Endodermal cell (in vitro differentiated cells): ENCODE measurements around the gene COL5A1. TPM values are rescaled to one million over a fixed set of nuclear protein-coding genes. Genes with fewer than 3 reads are reported as not detected.

Source experiments
- DNase-seq: peaks from one replicate; pipeline ENCODE4 v3.0.0-alpha.2; 2017
- H3K27ac ChIP-seq: 2 replicates; pipeline ENCODE4 v1.5.1; 2013; ENCODE audit warnings: mild to moderate bottlenecking, low read depth, low read length, moderate library complexity
- H3K27me3 ChIP-seq: 2 replicates; pipeline ENCODE4 v1.6.1; 2013; ENCODE audit warnings: mild to moderate bottlenecking, low read length, moderate library complexity; ENCODE audit not compliant: insufficient read depth, control insufficient read depth, poor library complexity, severe bottlenecking
- H3K36me3 ChIP-seq: 2 replicates; pipeline ENCODE4 v1.7.0; 2013; ENCODE audit warnings: mild to moderate bottlenecking, low read length, moderate library complexity; ENCODE audit not compliant: control insufficient read depth, insufficient read depth
- H3K4me1 ChIP-seq: one replicate; pipeline ENCODE4 v1.7.0; 2013; ENCODE audit warnings: low read length; ENCODE audit not compliant: control insufficient read depth, insufficient read depth
- H3K4me3 ChIP-seq: 2 replicates; pipeline ENCODE4 v1.5.1; 2013; ENCODE audit warnings: mild to moderate bottlenecking, low read length, moderate library complexity
- H3K9ac ChIP-seq: 2 replicates; pipeline ENCODE4 v1.6.1; 2013; ENCODE audit warnings: mild to moderate bottlenecking, low read length, moderate library complexity; ENCODE audit not compliant: poor library complexity, severe bottlenecking; ENCODE audit errors: extremely low read depth
- H3K9me3 ChIP-seq: 2 replicates; pipeline ENCODE4 v1.6.1; 2013; ENCODE audit warnings: mild to moderate bottlenecking, low read length, moderate library complexity; ENCODE audit not compliant: control insufficient read depth
- H3K27ac Mint-ChIP-seq: 2 replicates; pipeline ENCODE4 v1.8.0; 2020; ENCODE audit warnings: mixed read lengths
- H3K27me3 Mint-ChIP-seq: 2 replicates; pipeline ENCODE4 v1.8.0; 2021; ENCODE audit warnings: mild to moderate bottlenecking, mixed read lengths; ENCODE audit not compliant: insufficient read depth
- H3K36me3 Mint-ChIP-seq: 2 replicates; pipeline ENCODE4 v1.8.0; 2020; ENCODE audit warnings: low read depth, mixed read lengths
- H3K4me1 Mint-ChIP-seq: 2 replicates; pipeline ENCODE4 v1.8.0; 2020; ENCODE audit warnings: mixed read lengths
- H3K4me3 Mint-ChIP-seq: 2 replicates; pipeline ENCODE4 v1.8.0; 2020; ENCODE audit warnings: mild to moderate bottlenecking, moderate library complexity, mixed read lengths
- H3K9me3 Mint-ChIP-seq: 2 replicates; pipeline ENCODE4 v1.8.0; 2020; ENCODE audit warnings: mild to moderate bottlenecking, mixed read lengths
- CTCF ChIP-seq: fragments of 200-600 bp; sonication (generic); conservative IDR thresholded peaks from 2 replicates; pipeline ENCODE4 v1.5.0; 2021; ENCODE audit warnings: antibody characterized with exemption, mild to moderate bottlenecking
- WGBS, 2 experiments: methylation state at CpG; one replicate each; pipeline versions ENCODE4 v1.1.5 to v1.1.7; 2013; ENCODE audit warnings: missing lambda C conversion rate in 2 of 2, mixed read lengths in 1 of 2; ENCODE audit not compliant: insufficient coverage in 1 of 2, insufficient read length in 1 of 2; 5-methylcytosine and 5-hydroxymethylcytosine counted together
- total RNA-seq, 2 donors: library from RNA; stranded (reverse); fragmentation: NEBNext Ultra II Directional in 1 of 2; extraction: Animal tissue kit (Norgen Biotek cat#: 25700) in 1 of 2; gene quantifications; 2 replicates in 1 of 2; 3 replicates in 1 of 2; pipeline ENCODE4 v1.2.1, GENCODE V29; 2021

COL5A1 gene
- total RNA-seq, 2 donors from 2014 or later, result 65.3 to 76.6 TPM

DNA sequence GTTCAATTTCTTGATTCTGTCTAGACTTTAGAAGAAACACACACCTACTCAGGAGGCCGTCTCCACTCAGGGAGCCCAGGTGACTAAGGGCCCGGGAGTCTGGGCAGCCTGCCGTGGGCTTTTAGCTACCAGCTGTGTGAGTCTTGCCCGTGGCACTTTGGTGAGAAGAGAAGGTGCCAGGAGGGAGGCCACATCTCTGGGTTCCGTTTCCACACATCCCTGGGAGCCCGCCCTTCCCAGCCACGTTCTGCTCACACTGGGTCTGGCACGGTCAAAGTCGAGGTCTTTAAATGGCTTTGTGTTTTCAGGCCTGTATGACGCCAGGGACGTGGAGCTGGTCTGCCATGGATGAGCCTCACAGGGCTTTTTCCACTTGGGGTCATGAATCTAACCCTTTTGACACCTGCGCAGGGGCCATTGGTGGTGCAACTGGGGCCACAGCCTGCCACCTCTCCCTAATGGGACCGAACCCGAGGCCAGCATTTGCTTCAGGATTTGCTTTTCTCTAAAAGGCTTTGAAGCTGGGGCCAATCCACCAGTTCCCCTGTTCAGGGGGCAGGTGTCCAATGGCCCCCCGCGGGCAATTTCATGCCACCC lies 221.8 kb downstream of the COL5A1 start:
- 90 to 96% methylated on average over 15 to 16 of the region's 16 CpGs for whole genome bisulfite sequencing, 2 experiments
- H3K4me3 Mint-ChIP-seq, result no peak overlapping the region
- TF ChIP-seq CTCF, result no peak
- no peak overlapping the region for H3K4me3 ChIP-seq
- peaks cover 2% of the 10 kb centered on the region for H3K9me3 Mint-ChIP-seq
- no peaks in the 10 kb centered on the region for H3K4me1 Mint-ChIP-seq
- no peaks in the 10 kb centered on the region for H3K9me3 ChIP-seq
- no peak overlapping the region for H3K27ac Mint-ChIP-seq
- DNase-seq, result peak; percentile 35
- no peaks in the 10 kb centered on the region for H3K4me1 ChIP-seq
- H3K27ac ChIP-seq, result no peak overlapping the region
- H3K27me3 Mint-ChIP-seq, result no peaks in the 10 kb centered on the region
- no peaks in the 10 kb centered on the region for H3K27me3 ChIP-seq
- no peaks in the 10 kb centered on the region for H3K36me3 ChIP-seq
- H3K36me3 Mint-ChIP-seq, result no peaks in the 10 kb centered on the region
- no peak overlapping the region for H3K9ac ChIP-seq

DNA sequence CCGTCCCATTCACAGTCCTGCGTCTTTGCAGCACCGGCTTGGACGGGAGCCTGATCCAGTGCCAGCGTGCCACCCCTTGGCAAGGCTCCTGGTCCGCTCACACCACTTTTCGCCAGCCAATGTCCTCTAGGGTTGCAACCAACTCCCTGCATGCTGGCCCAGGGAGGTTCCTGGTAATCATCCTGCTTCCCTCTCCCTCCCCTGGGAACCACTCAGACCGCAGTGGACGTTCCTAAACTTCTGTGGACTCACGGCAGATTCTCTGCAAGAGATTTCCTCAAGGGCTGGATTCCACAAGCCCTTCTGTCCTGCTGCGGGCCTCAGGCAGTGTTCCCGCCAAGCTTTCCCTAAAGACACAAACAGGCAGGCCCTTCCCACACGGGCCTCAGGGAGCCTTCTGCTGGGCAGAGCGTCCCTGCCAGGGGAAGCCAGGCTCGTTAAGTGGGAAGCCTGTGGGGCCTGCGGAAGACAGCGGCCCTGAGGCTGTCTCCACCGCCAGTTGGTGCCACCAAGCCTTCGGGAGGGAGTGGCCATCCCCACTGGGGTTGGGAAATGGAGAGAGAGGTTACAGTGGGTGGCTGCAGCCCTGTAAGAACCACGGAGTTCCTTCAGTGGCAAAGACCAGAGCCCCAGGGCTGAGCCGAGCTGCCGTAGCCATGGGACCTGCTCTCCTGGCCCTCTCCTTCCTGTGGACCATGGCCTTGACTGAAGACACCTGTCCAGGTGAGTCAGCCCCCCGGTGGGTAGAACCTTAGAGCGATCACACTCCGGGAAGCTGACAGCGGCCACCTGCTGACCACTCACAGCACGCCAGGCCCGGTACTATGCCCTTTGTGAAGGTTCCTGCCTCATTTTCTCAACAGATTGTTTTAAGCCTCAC lies 222.6 kb downstream of the COL5A1 start:
- DNase-seq, result peak; percentile 38
- Histone ChIP-seq H3K4me3 (no peak overlapping the region), H3K27me3 (no peaks in the 10 kb centered on the region), H3K36me3 (no peaks in the 10 kb centered on the region), H3K9me3 (no peaks in the 10 kb centered on the region), H3K9ac (no peak overlapping the region), H3K27ac (no peak overlapping the region), H3K4me1 (no peaks in the 10 kb centered on the region)
- H3K36me3 Mint-ChIP-seq, result no peaks in the 10 kb centered on the region
- no peak overlapping the region for H3K27ac Mint-ChIP-seq
- 91 to 93% methylated on average over 21 to 28 of the region's 28 CpGs for WGBS, 2 experiments
- peaks cover 2% of the 10 kb centered on the region for H3K9me3 Mint-ChIP-seq
- no peaks in the 10 kb centered on the region for H3K4me1 Mint-ChIP-seq
- TF ChIP-seq CTCF, result no peak
- H3K27me3 Mint-ChIP-seq, result no peaks in the 10 kb centered on the region
- no peak overlapping the region for H3K4me3 Mint-ChIP-seq

- no peak for TF ChIP-seq CTCF
- Histone ChIP-seq H3K4me3 (no peak overlapping the region), H3K9ac (no peak overlapping the region), H3K9me3 (no peaks in the 10 kb centered on the region), H3K27me3 (no peaks in the 10 kb centered on the region), H3K36me3 (no peaks in the 10 kb centered on the region), H3K27ac (no peak overlapping the region), H3K4me1 (no peaks in the 10 kb centered on the region)
- Mint-ChIP-seq H3K4me3 (no peak overlapping the region), H3K27me3 (no peaks in the 10 kb centered on the region), H3K36me3 (no peaks in the 10 kb centered on the region), H3K9me3 (peaks cover 2% of the 10 kb centered on the region), H3K4me1 (no peaks in the 10 kb centered on the region), H3K27ac (no peak overlapping the region)
- 90 to 98% methylated on average over 11 to 13 of the region's 13 CpGs for WGBS, 2 experiments
- peak; percentile 13 for DNase-seq
Measured at GRCh38 chr9:134864821-134865190, 223.2 kb downstream of the COL5A1 start.
